Endodermal cell (in vitro differentiated cells): ENCODE results near the gene MBP. TPM values are rescaled to one million over a fixed set of nuclear protein-coding genes. Genes with fewer than 3 reads are reported as not detected.
A peak's percentile ranks its signal among the peaks of the same experiment; 100 is the strongest.

Source experiments
- DNase-seq: peaks from one replicate; pipeline ENCODE4 v3.0.0-alpha.2; 2017
- H3K27ac ChIP-seq: 2 replicates; pipeline ENCODE4 v1.5.1; 2013; ENCODE audit warnings: mild to moderate bottlenecking, low read depth, low read length, moderate library complexity
- H3K27me3 ChIP-seq: 2 replicates; pipeline ENCODE4 v1.6.1; 2013; ENCODE audit warnings: mild to moderate bottlenecking, low read length, moderate library complexity; ENCODE audit not compliant: insufficient read depth, control insufficient read depth, poor library complexity, severe bottlenecking
- H3K36me3 ChIP-seq: 2 replicates; pipeline ENCODE4 v1.7.0; 2013; ENCODE audit warnings: mild to moderate bottlenecking, low read length, moderate library complexity; ENCODE audit not compliant: control insufficient read depth, insufficient read depth
- H3K4me1 ChIP-seq: one replicate; pipeline ENCODE4 v1.7.0; 2013; ENCODE audit warnings: low read length; ENCODE audit not compliant: control insufficient read depth, insufficient read depth
- H3K4me3 ChIP-seq: 2 replicates; pipeline ENCODE4 v1.5.1; 2013; ENCODE audit warnings: mild to moderate bottlenecking, low read length, moderate library complexity
- H3K9ac ChIP-seq: 2 replicates; pipeline ENCODE4 v1.6.1; 2013; ENCODE audit warnings: mild to moderate bottlenecking, low read length, moderate library complexity; ENCODE audit not compliant: poor library complexity, severe bottlenecking; ENCODE audit errors: extremely low read depth
- H3K9me3 ChIP-seq: 2 replicates; pipeline ENCODE4 v1.6.1; 2013; ENCODE audit warnings: mild to moderate bottlenecking, low read length, moderate library complexity; ENCODE audit not compliant: control insufficient read depth
- H3K27ac Mint-ChIP-seq: 2 replicates; pipeline ENCODE4 v1.8.0; 2020; ENCODE audit warnings: mixed read lengths
- H3K27me3 Mint-ChIP-seq: 2 replicates; pipeline ENCODE4 v1.8.0; 2021; ENCODE audit warnings: mild to moderate bottlenecking, mixed read lengths; ENCODE audit not compliant: insufficient read depth
- H3K36me3 Mint-ChIP-seq: 2 replicates; pipeline ENCODE4 v1.8.0; 2020; ENCODE audit warnings: low read depth, mixed read lengths
- H3K4me1 Mint-ChIP-seq: 2 replicates; pipeline ENCODE4 v1.8.0; 2020; ENCODE audit warnings: mixed read lengths
- H3K4me3 Mint-ChIP-seq: 2 replicates; pipeline ENCODE4 v1.8.0; 2020; ENCODE audit warnings: mild to moderate bottlenecking, moderate library complexity, mixed read lengths
- H3K9me3 Mint-ChIP-seq: 2 replicates; pipeline ENCODE4 v1.8.0; 2020; ENCODE audit warnings: mild to moderate bottlenecking, mixed read lengths
- whole genome bisulfite sequencing, 2 experiments: methylation state at CpG; one replicate each; pipeline versions ENCODE4 v1.1.5 to v1.1.7; 2013; ENCODE audit warnings: missing lambda C conversion rate in 2 of 2, mixed read lengths in 1 of 2; ENCODE audit not compliant: insufficient coverage in 1 of 2, insufficient read length in 1 of 2; 5-methylcytosine and 5-hydroxymethylcytosine counted together
- total RNA-seq, 2 donors: library from RNA; stranded (reverse); fragmentation: NEBNext Ultra II Directional in 1 of 2; extraction: Animal tissue kit (Norgen Biotek cat#: 25700) in 1 of 2; gene quantifications; 2 replicates in 1 of 2; 3 replicates in 1 of 2; pipeline ENCODE4 v1.2.1, GENCODE V29; 2021
- TF ChIP-seq, protein P1 (sequence below): fragments of 200-600 bp; sonication (generic); conservative IDR thresholded peaks from 2 replicates; pipeline ENCODE4 v1.5.0; 2021; ENCODE audit warnings: antibody characterized with exemption, mild to moderate bottlenecking

MBP gene
- total RNA-seq, 2 donors from 2014 or later = 16.3 to 19.0 TPM

DNA sequence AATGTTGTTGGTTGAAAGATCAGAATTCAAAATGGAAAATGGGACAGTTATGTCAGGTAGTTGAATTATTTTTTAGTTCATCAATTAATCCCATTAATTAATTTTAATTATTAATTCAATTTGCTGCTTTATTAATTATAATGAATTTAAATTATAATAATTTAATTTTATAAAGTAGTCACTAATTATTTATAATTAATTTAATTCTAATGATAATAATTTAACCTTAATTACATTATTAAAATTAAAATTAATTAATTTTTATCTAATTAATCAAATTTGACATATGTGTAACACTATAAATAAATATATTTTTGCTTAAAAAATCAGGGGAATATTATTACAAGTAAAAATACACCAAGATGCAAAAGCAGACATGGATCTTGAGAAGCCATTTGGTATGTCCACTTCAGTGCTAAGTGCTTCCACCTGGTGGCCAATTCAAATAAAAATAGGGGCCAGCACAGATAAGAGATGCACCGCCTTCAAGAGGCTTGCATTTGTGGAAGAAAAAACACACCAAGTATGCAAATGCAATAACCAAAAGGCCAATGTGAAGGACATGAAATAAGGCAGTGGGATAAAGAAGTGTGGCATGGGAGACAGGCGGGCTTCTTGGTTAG lies 73.2 kb downstream of the MBP start:
- DNase-seq = peak; percentile 75
- Histone ChIP-seq H3K4me1 (peaks cover 22% of the 10 kb centered on the region), H3K27ac (no peak overlapping the region), H3K36me3 (no peaks in the 10 kb centered on the region), H3K9ac (no peak overlapping the region), H3K27me3 (no peaks in the 10 kb centered on the region), H3K9me3 (no peaks in the 10 kb centered on the region), H3K4me3 (no peak overlapping the region)
- no peak overlapping the region for H3K4me3 Mint-ChIP-seq
- TF ChIP-seq, protein P1, sequence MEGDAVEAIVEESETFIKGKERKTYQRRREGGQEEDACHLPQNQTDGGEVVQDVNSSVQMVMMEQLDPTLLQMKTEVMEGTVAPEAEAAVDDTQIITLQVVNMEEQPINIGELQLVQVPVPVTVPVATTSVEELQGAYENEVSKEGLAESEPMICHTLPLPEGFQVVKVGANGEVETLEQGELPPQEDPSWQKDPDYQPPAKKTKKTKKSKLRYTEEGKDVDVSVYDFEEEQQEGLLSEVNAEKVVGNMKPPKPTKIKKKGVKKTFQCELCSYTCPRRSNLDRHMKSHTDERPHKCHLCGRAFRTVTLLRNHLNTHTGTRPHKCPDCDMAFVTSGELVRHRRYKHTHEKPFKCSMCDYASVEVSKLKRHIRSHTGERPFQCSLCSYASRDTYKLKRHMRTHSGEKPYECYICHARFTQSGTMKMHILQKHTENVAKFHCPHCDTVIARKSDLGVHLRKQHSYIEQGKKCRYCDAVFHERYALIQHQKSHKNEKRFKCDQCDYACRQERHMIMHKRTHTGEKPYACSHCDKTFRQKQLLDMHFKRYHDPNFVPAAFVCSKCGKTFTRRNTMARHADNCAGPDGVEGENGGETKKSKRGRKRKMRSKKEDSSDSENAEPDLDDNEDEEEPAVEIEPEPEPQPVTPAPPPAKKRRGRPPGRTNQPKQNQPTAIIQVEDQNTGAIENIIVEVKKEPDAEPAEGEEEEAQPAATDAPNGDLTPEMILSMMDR = peak; percentile 87
- 97 to 100% methylated on average over 1 to 2 of the region's 2 CpGs for WGBS, 2 experiments
- H3K4me1 Mint-ChIP-seq = peaks cover 46% of the 10 kb centered on the region
- no peak overlapping the region for H3K27ac Mint-ChIP-seq
- peaks cover 9% of the 10 kb centered on the region for H3K36me3 Mint-ChIP-seq
- H3K9me3 Mint-ChIP-seq = no peaks in the 10 kb centered on the region
- no peaks in the 10 kb centered on the region for H3K27me3 Mint-ChIP-seq

GRCh38 chr18:77058290-77058835 lies 74.2 kb downstream of the MBP start:
- no peak overlapping the region for H3K27ac ChIP-seq
- DNase-seq = no peak
- no peaks in the 10 kb centered on the region for H3K36me3 ChIP-seq
- no peak overlapping the region for H3K9ac ChIP-seq
- Mint-ChIP-seq H3K27ac (no peak overlapping the region), H3K27me3 (no peaks in the 10 kb centered on the region), H3K36me3 (peaks cover 4% of the 10 kb centered on the region), H3K9me3 (no peaks in the 10 kb centered on the region), H3K4me1 (peaks cover 50% of the 10 kb centered on the region), H3K4me3 (no peak overlapping the region)
- WGBS, 2 experiments = 95 to 96% methylated on average over 12 to 32 of the region's 32 CpGs
- H3K4me1 ChIP-seq = peaks cover 22% of the 10 kb centered on the region
- no peak overlapping the region for H3K4me3 ChIP-seq
- no peaks in the 10 kb centered on the region for H3K27me3 ChIP-seq
- H3K9me3 ChIP-seq = no peaks in the 10 kb centered on the region
- TF ChIP-seq, protein P1 = no peak

DNA sequence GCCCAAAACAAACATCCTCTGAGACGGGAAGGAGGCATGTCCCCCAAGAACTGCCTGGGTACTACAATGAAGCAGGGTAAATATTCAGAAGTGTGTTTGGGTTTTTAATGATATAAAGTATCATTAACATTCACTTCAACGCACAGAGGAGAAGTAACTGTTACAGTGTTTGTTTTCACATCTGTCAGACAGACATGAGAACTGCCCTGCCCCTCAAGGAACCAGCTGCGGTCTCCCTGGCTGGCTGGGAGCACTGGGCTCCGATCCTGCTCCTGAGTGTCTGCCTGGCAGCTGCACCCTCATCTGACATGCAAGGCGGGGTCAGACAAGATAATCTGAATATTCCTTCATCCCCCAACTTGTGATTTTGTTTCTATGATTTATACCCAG lies 75.6 kb downstream of the MBP start:
- H3K27me3 ChIP-seq = no peaks in the 10 kb centered on the region
- Mint-ChIP-seq H3K9me3 (no peaks in the 10 kb centered on the region), H3K27ac (peak overlapping the region; percentile 89), H3K27me3 (no peaks in the 10 kb centered on the region), H3K4me1 (peaks cover 39% of the 10 kb centered on the region), H3K4me3 (peak overlapping the region; percentile 42), H3K36me3 (no peaks in the 10 kb centered on the region)
- 73 to 86% methylated on average over 5 of the region's 5 CpGs for WGBS, 2 experiments
- no peak overlapping the region for H3K27ac ChIP-seq
- H3K36me3 ChIP-seq = no peaks in the 10 kb centered on the region
- no peaks in the 10 kb centered on the region for H3K9me3 ChIP-seq
- peaks cover 20% of the 10 kb centered on the region for H3K4me1 ChIP-seq
- DNase-seq = no peak
- H3K9ac ChIP-seq = no peak overlapping the region
- H3K4me3 ChIP-seq = no peak overlapping the region
- TF ChIP-seq, protein P1 = no peak
